ENCODE data around the gene ZNF276.
"Not testable (repeated sequence)": the region's sequence is repeated elsewhere in the genome, so short reads cannot be mapped to it uniquely, and the experiment has no call there.

The ZNF276 gene

GRCh38 chr16:89720813-89721545 is at the start of gene ZNF276, which contains the start of gene VPS9D1:
Gene ZNF276 (plus strand): TSS chr16:89721537. CDS start chr16:89721641, 104 bp downstream.
Gene VPS9D1 (minus strand): TSS chr16:89720898. CDS start chr16:89720861, 37 bp downstream.
- Histone ChIP-seq H3K27me3 (ENCODE audit: control insufficient read depth in 1 of 2, insufficient read depth in 2 of 2, low read length in 2 of 2) (no peaks in the 10 kb centered on the region), H3K27ac (ENCODE audit: low read depth, low read length) (peak within 1 kb of the TSS; percentile 92), H3K4me3 (ENCODE audit: low read depth in 1 of 2, low read length in 2 of 2) (peak within 1 kb of the TSS; percentile 78 to 82), H3K9me3 (ENCODE audit: control insufficient read depth in 1 of 2, low read length in 2 of 2) (no peaks in the 10 kb centered on the region), H3K4me1 (ENCODE audit: control insufficient read depth in 1 of 2, insufficient read depth in 2 of 2, low read length in 2 of 2) (peaks cover 32 to 47% of the 10 kb centered on the region in 2 donors), H3K9ac (ENCODE audit: low read depth in 1 of 2, low read length in 2 of 2) (peak within 1 kb of the TSS; percentile 71 to 76), H3K36me3 (ENCODE audit: control insufficient read depth in 1 of 2, insufficient read depth in 2 of 2, low read length in 2 of 2) (peaks cover 12 to 25% of the 10 kb centered on the region in 2 donors)

- H3K4me1 ChIP-seq (ENCODE audit: control insufficient read depth in 1 of 2, insufficient read depth in 2 of 2, low read length in 2 of 2): peaks cover 16 to 21% of the 10 kb centered on the region in 2 donors
- H3K27me3 ChIP-seq (ENCODE audit: control insufficient read depth in 1 of 2, insufficient read depth in 2 of 2, low read length in 2 of 2): not testable (repeated sequence)
Observed at GRCh38 chr16:89671565-89671964, 49.8 kb upstream of the ZNF276 start.

GRCh38 chr16:89672177-89672941 is 49.0 kb upstream of the ZNF276 start:
- Histone ChIP-seq H3K4me3 (ENCODE audit: low read depth in 1 of 2, low read length in 2 of 2) (no peak overlapping the region), H3K9ac (ENCODE audit: low read depth in 1 of 2, low read length in 2 of 2) (no peak overlapping the region), H3K4me1 (ENCODE audit: control insufficient read depth in 1 of 2, insufficient read depth in 2 of 2, low read length in 2 of 2) (peaks cover 16 to 21% of the 10 kb centered on the region in 2 donors)

More at GRCh38 chr16:89671565-89671964, 49.8 kb upstream of the ZNF276 start:
- not testable (repeated sequence) for H3K36me3 ChIP-seq (ENCODE audit: control insufficient read depth in 1 of 2, insufficient read depth in 2 of 2, low read length in 2 of 2); H3K27ac ChIP-seq (ENCODE audit: low read depth, low read length); H3K9me3 ChIP-seq (ENCODE audit: control insufficient read depth in 1 of 2, low read length in 2 of 2); H3K9ac ChIP-seq (ENCODE audit: low read depth in 1 of 2, low read length in 2 of 2); H3K4me3 ChIP-seq (ENCODE audit: low read depth in 1 of 2, low read length in 2 of 2)

GRCh38 chr16:89678258-89678657 is 43.1 kb upstream of the ZNF276 start:
- no peak overlapping the region for H3K4me3 ChIP-seq (ENCODE audit: low read depth in 1 of 2, low read length in 2 of 2)
- no peaks in the 10 kb centered on the region for H3K4me1 ChIP-seq (ENCODE audit: control insufficient read depth in 1 of 2, insufficient read depth in 2 of 2, low read length in 2 of 2)
- no peak overlapping the region for H3K9ac ChIP-seq (ENCODE audit: low read depth in 1 of 2, low read length in 2 of 2)
- no peaks in the 10 kb centered on the region for H3K27me3 ChIP-seq (ENCODE audit: control insufficient read depth in 1 of 2, insufficient read depth in 2 of 2, low read length in 2 of 2)
- H3K27ac ChIP-seq (ENCODE audit: low read depth, low read length): no peak overlapping the region
- H3K9me3 ChIP-seq (ENCODE audit: control insufficient read depth in 1 of 2, low read length in 2 of 2): no peaks in the 10 kb centered on the region
- H3K36me3 ChIP-seq (ENCODE audit: control insufficient read depth in 1 of 2, insufficient read depth in 2 of 2, low read length in 2 of 2): no peaks in the 10 kb centered on the region

More at GRCh38 chr16:89672177-89672941, 49.0 kb upstream of the ZNF276 start:
- no peaks in the 10 kb centered on the region for H3K36me3 ChIP-seq (ENCODE audit: control insufficient read depth in 1 of 2, insufficient read depth in 2 of 2, low read length in 2 of 2)
- no peaks in the 10 kb centered on the region for H3K9me3 ChIP-seq (ENCODE audit: control insufficient read depth in 1 of 2, low read length in 2 of 2)
- H3K27ac ChIP-seq (ENCODE audit: low read depth, low read length): no peak overlapping the region
- H3K27me3 ChIP-seq (ENCODE audit: control insufficient read depth in 1 of 2, insufficient read depth in 2 of 2, low read length in 2 of 2): no peaks in the 10 kb centered on the region

GRCh38 chr16:89685916-89686315 is 35.4 kb upstream of the ZNF276 start:
- Histone ChIP-seq H3K4me1 (ENCODE audit: control insufficient read depth in 1 of 2, insufficient read depth in 2 of 2, low read length in 2 of 2) (peaks cover 7 to 15% of the 10 kb centered on the region in 2 donors), H3K36me3 (ENCODE audit: control insufficient read depth in 1 of 2, insufficient read depth in 2 of 2, low read length in 2 of 2) (peaks cover 11 to 18% of the 10 kb centered on the region in 2 donors), H3K9me3 (ENCODE audit: control insufficient read depth in 1 of 2, low read length in 2 of 2) (no peaks in the 10 kb centered on the region), H3K27me3 (ENCODE audit: control insufficient read depth in 1 of 2, insufficient read depth in 2 of 2, low read length in 2 of 2) (no peaks in the 10 kb centered on the region), H3K27ac (ENCODE audit: low read depth, low read length) (no peak overlapping the region), H3K4me3 (ENCODE audit: low read depth in 1 of 2, low read length in 2 of 2) (no peak overlapping the region), H3K9ac (ENCODE audit: low read depth in 1 of 2, low read length in 2 of 2) (no peak overlapping the region)

GRCh38 chr16:89686520-89687091 is 34.7 kb upstream of the ZNF276 start, which contains the start of gene CDK10:
Gene CDK10 (plus strand): TSS chr16:89686689. CDS start chr16:89686711, 22 bp downstream.
- Histone ChIP-seq H3K36me3 (ENCODE audit: control insufficient read depth in 1 of 2, insufficient read depth in 2 of 2, low read length in 2 of 2) (peaks cover 14 to 24% of the 10 kb centered on the region in 2 donors), H3K9ac (ENCODE audit: low read depth in 1 of 2, low read length in 2 of 2) (peak within 1 kb of the TSS; percentile 62 to 80), H3K4me1 (ENCODE audit: control insufficient read depth in 1 of 2, insufficient read depth in 2 of 2, low read length in 2 of 2) (peaks cover 7 to 15% of the 10 kb centered on the region in 2 donors), H3K27ac (ENCODE audit: low read depth, low read length) (peak within 1 kb of the TSS; percentile 76), H3K27me3 (ENCODE audit: control insufficient read depth in 1 of 2, insufficient read depth in 2 of 2, low read length in 2 of 2) (no peaks in the 10 kb centered on the region), H3K4me3 (ENCODE audit: low read depth in 1 of 2, low read length in 2 of 2) (peak within 1 kb of the TSS; percentile 82 to 89), H3K9me3 (ENCODE audit: control insufficient read depth in 1 of 2, low read length in 2 of 2) (no peaks in the 10 kb centered on the region)

GRCh38 chr16:89687092-89687940 is 34.0 kb upstream of the ZNF276 start:
- peaks cover 20 to 31% of the 10 kb centered on the region in 2 donors for H3K36me3 ChIP-seq (ENCODE audit: control insufficient read depth in 1 of 2, insufficient read depth in 2 of 2, low read length in 2 of 2)
- peak overlapping the region; percentile 62 to 77 for H3K9ac ChIP-seq (ENCODE audit: low read depth in 1 of 2, low read length in 2 of 2)
- peak overlapping the region; percentile 82 to 89 for H3K4me3 ChIP-seq (ENCODE audit: low read depth in 1 of 2, low read length in 2 of 2)
- no peaks in the 10 kb centered on the region for H3K9me3 ChIP-seq (ENCODE audit: control insufficient read depth in 1 of 2, low read length in 2 of 2)
- peak overlapping the region; percentile 76 for H3K27ac ChIP-seq (ENCODE audit: low read depth, low read length)
- no peaks in the 10 kb centered on the region for H3K27me3 ChIP-seq (ENCODE audit: control insufficient read depth in 1 of 2, insufficient read depth in 2 of 2, low read length in 2 of 2)
- peaks cover 7 to 15% of the 10 kb centered on the region in 2 donors for H3K4me1 ChIP-seq (ENCODE audit: control insufficient read depth in 1 of 2, insufficient read depth in 2 of 2, low read length in 2 of 2)

- no peak overlapping the region for H3K9ac ChIP-seq (ENCODE audit: low read depth in 1 of 2, low read length in 2 of 2)
- no peaks in the 10 kb centered on the region for H3K9me3 ChIP-seq (ENCODE audit: control insufficient read depth in 1 of 2, low read length in 2 of 2)
- H3K36me3 ChIP-seq (ENCODE audit: control insufficient read depth in 1 of 2, insufficient read depth in 2 of 2, low read length in 2 of 2): peaks cover 22 to 37% of the 10 kb centered on the region in 2 donors
- no peaks in the 10 kb centered on the region for H3K27me3 ChIP-seq (ENCODE audit: control insufficient read depth in 1 of 2, insufficient read depth in 2 of 2, low read length in 2 of 2)
- H3K27ac ChIP-seq (ENCODE audit: low read depth, low read length): no peak overlapping the region
- peaks cover 7 to 15% of the 10 kb centered on the region in 2 donors for H3K4me1 ChIP-seq (ENCODE audit: control insufficient read depth in 1 of 2, insufficient read depth in 2 of 2, low read length in 2 of 2)
- H3K4me3 ChIP-seq (ENCODE audit: low read depth in 1 of 2, low read length in 2 of 2): no peak overlapping the region
Observed at GRCh38 chr16:89688395-89688794, 32.9 kb upstream of the ZNF276 start.

- Histone ChIP-seq H3K9me3 (ENCODE audit: control insufficient read depth in 1 of 2, low read length in 2 of 2) (no peaks in the 10 kb centered on the region), H3K4me1 (ENCODE audit: control insufficient read depth in 1 of 2, insufficient read depth in 2 of 2, low read length in 2 of 2) (peaks cover 7 to 15% of the 10 kb centered on the region in 2 donors), H3K27ac (ENCODE audit: low read depth, low read length) (no peak overlapping the region), H3K9ac (ENCODE audit: low read depth in 1 of 2, low read length in 2 of 2) (no peak overlapping the region), H3K27me3 (ENCODE audit: control insufficient read depth in 1 of 2, insufficient read depth in 2 of 2, low read length in 2 of 2) (no peaks in the 10 kb centered on the region), H3K36me3 (ENCODE audit: control insufficient read depth in 1 of 2, insufficient read depth in 2 of 2, low read length in 2 of 2) (peaks cover 25 to 44% of the 10 kb centered on the region in 2 donors), H3K4me3 (ENCODE audit: low read depth in 1 of 2, low read length in 2 of 2) (no peak overlapping the region)
Observed at GRCh38 chr16:89689142-89689541, 32.2 kb upstream of the ZNF276 start.

All from duodenal mucosa (tissue), 2 donors.